Hindlimb muscle (tissue), 1 donor: ENCODE data around the gene PRXL2A. TPM values are rescaled to one million over a fixed set of nuclear protein-coding genes. Genes with fewer than 3 reads are reported as not detected.
"Not testable (repeated sequence)": the region's sequence is repeated elsewhere in the genome, so short reads cannot be mapped to it uniquely, and the experiment has no call there.

Experiments
- DNase-seq: peaks from one replicate; pipeline ENCODE4 v3.0.0-alpha.2; 2013
- polyA plus RNA-seq: library from polyadenylated mRNA; unstranded; fragments of 120-200 nt; gene quantifications from one replicate; pipeline ENCODE4 v1.2.1, GENCODE V29; 2013; ENCODE audit not compliant: insufficient read length

Gene PRXL2A
- polyA plus RNA-seq, 1 donor: 79.9 TPM

GRCh38 chr10:80462299-80462980 is 54.1 kb downstream of the PRXL2A start:
- DNase-seq: peak; percentile 57

- DNase-seq: no peak
These were observed 54.8 kb downstream of the PRXL2A start for GRCh38 chr10:80462981-80463741.

GRCh38 chr10:80463868-80464267 is 55.5 kb downstream of the PRXL2A start:
- DNase-seq: no peak

GRCh38 chr10:80464557-80465450 is 56.5 kb downstream of the PRXL2A start:
- peak; percentile 43 for DNase-seq

GRCh38 chr10:80465451-80465835 is 57.1 kb downstream of the PRXL2A start:
- DNase-seq: no peak

GRCh38 chr10:80465839-80466590 is 57.7 kb downstream of the PRXL2A start:
- DNase-seq: no peak

GRCh38 chr10:80466724-80467326 is 58.5 kb downstream of the PRXL2A start:
- DNase-seq: no peak

- DNase-seq: no peak
These were observed 59.7 kb downstream of the PRXL2A start for GRCh38 chr10:80468002-80468401.

GRCh38 chr10:80468806-80469421 is 60.6 kb downstream of the PRXL2A start:
- no peak for DNase-seq

- no peak for DNase-seq
These were observed 61.9 kb downstream of the PRXL2A start for GRCh38 chr10:80470266-80470665.

GRCh38 chr10:80471001-80471400 is 62.6 kb downstream of the PRXL2A start:
- DNase-seq: no peak

- DNase-seq: no peak
These were observed 63.4 kb downstream of the PRXL2A start for GRCh38 chr10:80471715-80472233.

GRCh38 chr10:80472234-80473095 is 64.1 kb downstream of the PRXL2A start:
- no peak for DNase-seq

- no peak for DNase-seq
These were observed 64.8 kb downstream of the PRXL2A start for GRCh38 chr10:80473096-80473657.

- DNase-seq: no peak
These were observed 65.6 kb downstream of the PRXL2A start for GRCh38 chr10:80473692-80474596.

GRCh38 chr10:80474597-80474910 is 66.2 kb downstream of the PRXL2A start:
- no peak for DNase-seq

- no peak for DNase-seq
These were observed 66.6 kb downstream of the PRXL2A start for GRCh38 chr10:80474941-80475340.

- DNase-seq: not testable (repeated sequence)
These were observed 67.3 kb downstream of the PRXL2A start for GRCh38 chr10:80475641-80476040.

- DNase-seq: no peak
These were observed 68.3 kb downstream of the PRXL2A start for GRCh38 chr10:80476685-80477084.
